ENCODE measurements around the gene SMARCA2.
"Not testable (repeated sequence)": the region's sequence is repeated elsewhere in the genome, so short reads cannot be mapped to it uniquely, and the experiment has no call there.

SMARCA2 gene

GRCh38 chr9:2146700-2147099 lies 131.6 kb downstream of the SMARCA2 start:
- not testable (repeated sequence) for DNase-seq (ENCODE audit: low read depth)

DNA sequence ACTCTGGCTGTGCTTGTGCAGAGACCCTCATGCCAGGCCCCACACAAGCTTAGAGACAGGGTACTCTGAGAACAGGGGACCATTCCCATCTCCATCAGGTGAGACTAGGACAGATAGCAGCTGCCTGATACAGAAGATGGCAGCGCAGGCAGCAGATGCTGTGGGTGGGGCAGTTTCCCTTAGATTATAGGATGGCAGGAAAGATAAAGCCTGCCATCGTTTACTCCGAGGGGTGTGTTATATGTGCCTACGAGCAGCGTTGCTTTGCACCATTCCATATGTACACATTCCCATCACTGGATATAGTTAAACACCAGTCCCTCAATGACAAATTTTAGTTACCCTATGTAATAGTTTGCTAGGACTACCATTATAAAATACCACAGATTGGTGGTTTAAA lies 135.2 kb downstream of the SMARCA2 start:
- no peak for DNase-seq (ENCODE audit: low read depth)

GRCh38 chr9:2151171-2151570 lies 136.0 kb downstream of the SMARCA2 start:
- no peak for DNase-seq (ENCODE audit: low read depth)

DNA sequence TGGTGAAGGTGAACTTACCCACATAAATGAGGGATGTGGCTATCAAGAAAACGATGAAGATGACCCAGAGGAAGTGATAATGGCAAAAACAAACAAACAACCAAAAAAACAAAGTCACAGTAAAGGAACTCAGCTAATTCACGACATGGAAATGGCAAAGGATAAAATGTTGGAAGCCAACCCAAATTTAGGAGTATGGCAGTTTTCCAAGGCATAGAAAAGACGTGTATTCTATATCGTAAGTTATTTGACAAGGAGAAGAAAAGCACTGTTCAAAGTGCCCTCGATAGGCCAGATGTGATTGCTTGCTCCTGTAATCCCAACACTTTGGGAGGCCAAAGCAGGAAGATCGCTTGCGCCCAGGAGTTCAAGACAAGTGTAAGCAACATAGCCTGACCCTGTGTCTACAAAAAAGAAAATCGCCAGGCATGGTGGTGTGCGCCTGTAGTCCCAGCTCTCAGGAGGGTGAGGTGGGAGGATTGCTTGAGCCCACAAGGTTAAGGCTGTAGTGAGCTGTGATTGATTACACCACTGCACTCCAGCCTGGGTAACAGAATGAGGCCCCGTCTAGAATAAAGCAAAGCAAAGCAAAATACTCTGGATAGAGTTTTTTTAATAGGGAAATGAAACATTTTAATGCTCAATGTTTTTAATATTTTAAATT lies 138.0 kb downstream of the SMARCA2 start:
- DNase-seq (ENCODE audit: low read depth), result no peak

- DNase-seq (ENCODE audit: low read depth), result no peak
Measured at GRCh38 chr9:2153630-2154217, 138.6 kb downstream of the SMARCA2 start.

- DNase-seq (ENCODE audit: low read depth), result no peak
Measured at GRCh38 chr9:2154731-2155130, 139.6 kb downstream of the SMARCA2 start.

GRCh38 chr9:2155966-2156365 lies 140.8 kb downstream of the SMARCA2 start:
- no peak for DNase-seq (ENCODE audit: low read depth)

DNA sequence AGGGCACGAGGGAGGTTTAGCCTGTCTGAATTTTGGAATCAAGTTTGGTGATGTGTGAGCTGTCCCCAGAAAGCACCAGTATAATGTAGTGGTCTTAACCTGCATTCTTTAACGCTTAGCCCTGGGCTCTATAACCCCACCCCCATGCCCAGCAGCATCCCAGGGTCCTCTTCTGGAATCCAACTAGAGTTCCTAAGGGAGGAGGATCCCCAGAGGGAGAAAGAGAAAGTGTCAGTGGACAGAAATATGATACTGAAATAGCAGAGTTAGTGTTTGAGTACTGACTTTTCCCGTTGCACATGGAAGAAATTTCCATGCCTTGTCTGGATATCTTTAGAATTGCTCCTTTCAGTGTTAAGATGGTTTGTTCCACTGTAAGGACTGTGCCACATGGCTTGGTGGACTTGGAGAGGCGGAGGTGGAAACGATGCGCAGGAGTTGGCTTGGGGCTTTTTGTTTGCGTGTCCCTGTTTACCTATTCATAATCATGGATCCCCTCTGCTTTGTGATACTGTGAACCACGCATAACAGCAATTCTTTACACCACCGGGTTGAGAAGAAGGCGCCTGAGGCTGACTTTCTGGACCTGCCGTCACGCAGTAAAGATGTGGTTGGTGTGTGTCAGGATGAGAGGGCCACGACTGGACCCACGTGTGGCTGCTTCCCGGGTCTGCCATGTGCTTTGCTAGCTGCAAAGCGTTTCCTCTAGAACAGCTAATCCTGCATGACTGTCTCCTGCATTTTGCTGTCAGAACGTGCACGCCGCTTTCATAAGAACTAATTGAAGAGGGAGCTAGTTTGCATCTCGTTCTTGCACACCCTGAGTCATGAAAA lies 142.3 kb downstream of the SMARCA2 start:
- no peak for DNase-seq (ENCODE audit: low read depth)

- DNase-seq (ENCODE audit: low read depth), result peak; percentile 23
Measured at GRCh38 chr9:2158111-2158610, 143.0 kb downstream of the SMARCA2 start.

- no peak for DNase-seq (ENCODE audit: low read depth)
Measured at GRCh38 chr9:2158766-2159430, 143.8 kb downstream of the SMARCA2 start.

DNA sequence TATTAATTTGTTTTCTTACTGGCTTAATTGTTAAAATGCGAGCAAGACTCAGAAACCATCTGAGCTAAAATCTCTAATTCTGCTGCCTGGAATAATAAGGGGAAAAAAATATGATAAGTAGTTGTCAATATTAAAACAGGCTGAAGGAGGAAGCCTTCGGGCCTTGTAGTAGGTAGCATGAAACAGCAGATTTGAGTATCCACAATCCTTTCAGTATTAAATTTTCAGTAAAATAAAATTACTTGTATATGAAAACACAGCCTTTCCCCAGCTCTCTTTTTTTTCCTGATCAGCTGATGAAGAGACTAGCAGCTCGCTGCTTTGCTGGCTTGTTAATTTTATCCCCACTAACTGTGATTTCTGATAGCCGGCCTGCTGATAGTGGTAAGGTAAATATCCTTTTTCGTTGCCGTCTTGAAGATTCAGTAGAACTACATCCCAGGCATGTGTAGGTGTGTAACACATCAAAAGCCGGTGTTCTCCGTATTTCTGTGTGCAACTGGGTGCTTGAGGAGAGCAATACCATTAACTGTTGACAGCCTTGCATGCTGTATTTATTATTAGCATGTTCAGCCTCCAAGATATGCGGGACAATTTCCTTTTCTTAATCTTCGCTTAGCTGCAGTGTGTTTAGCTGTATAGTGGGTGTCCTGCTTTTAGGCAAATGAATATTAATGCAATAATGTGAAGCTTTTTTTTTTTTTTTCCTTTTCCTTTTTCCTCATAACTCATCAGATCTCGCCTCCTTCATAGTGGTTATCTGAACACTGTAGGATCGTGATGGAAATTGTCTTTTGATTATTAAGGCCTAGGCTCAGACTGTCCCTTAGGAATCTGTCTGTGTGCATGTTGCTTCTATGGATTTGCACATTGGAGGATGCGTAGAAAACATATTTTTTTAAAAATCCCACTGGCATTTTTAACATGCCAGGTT lies 144.6 kb downstream of the SMARCA2 start:
- DNase-seq (ENCODE audit: low read depth), result no peak

DNA sequence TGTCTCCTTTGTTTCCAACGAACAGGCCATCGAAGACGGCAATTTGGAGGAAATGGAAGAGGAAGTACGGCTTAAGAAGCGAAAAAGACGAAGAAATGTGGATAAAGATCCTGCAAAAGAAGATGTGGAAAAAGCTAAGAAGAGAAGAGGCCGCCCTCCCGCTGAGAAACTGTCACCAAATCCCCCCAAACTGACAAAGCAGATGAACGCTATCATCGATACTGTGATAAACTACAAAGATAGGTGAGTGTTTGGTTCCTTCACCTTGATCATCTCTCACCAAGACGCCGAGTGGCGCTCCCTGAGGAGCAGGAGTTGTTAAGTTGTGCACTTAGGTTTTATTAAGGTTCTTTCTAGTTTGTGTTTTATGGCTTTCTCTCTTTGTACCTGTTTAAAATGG lies 146.5 kb downstream of the SMARCA2 start:
- no peak for DNase-seq (ENCODE audit: low read depth)

GRCh38 chr9:2163231-2163885 lies 148.2 kb downstream of the SMARCA2 start:
- DNase-seq (ENCODE audit: low read depth), result no peak

DNA sequence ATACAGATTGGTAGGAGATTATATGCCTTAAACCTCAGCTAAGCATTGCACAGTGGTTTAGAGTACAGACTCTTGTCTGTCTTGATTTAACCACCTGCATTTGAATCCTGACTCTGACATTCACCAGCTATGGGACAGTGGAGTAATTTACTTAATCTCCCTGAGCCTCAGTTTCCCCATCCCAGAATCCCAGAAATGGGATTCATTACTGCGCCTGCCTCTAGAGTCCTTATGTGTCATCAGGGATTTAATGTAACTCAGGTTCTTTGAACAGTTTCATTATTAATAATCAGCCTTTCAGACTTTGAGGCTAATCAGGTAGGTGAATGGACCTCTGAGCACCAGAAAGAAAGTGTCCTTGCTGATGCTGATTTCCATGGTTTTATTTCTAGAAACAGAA lies 149.1 kb downstream of the SMARCA2 start:
- DNase-seq (ENCODE audit: low read depth), result no peak

GRCh38 chr9:2166203-2166602 lies 151.1 kb downstream of the SMARCA2 start:
- no peak for DNase-seq (ENCODE audit: low read depth)

- DNase-seq (ENCODE audit: low read depth), result no peak
Measured at GRCh38 chr9:2169035-2169434, 153.9 kb downstream of the SMARCA2 start.

DNA sequence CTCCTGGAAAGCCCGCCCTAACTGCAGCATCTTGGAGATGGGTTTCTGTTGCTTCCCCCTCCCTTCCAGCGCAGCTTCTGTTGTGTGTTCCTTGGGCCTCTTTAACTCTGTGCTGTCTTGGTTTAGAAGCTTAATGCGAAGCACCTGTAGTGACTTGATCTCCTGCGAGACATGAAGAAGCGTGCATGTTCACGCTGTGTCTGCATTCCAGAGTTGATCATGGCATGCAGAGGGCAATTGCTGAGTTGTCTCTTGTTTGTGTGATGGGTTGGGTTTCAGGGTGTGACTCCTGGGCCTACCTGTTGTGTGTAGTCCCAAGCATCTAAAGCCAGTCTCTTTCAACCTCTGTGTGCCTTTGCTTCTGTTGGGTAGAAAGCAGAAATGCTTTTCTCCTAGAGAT lies 155.6 kb downstream of the SMARCA2 start:
- no peak for DNase-seq (ENCODE audit: low read depth)

- DNase-seq (ENCODE audit: low read depth), result no peak
Measured at GRCh38 chr9:2173170-2173569, 158.0 kb downstream of the SMARCA2 start.

GRCh38 chr9:2173861-2174260 lies 158.7 kb downstream of the SMARCA2 start:
- DNase-seq (ENCODE audit: low read depth), result no peak

- DNase-seq (ENCODE audit: low read depth), result no peak
Measured at GRCh38 chr9:2174306-2174705, 159.2 kb downstream of the SMARCA2 start.

- no peak for DNase-seq (ENCODE audit: low read depth)
Measured at GRCh38 chr9:2174911-2175310, 159.8 kb downstream of the SMARCA2 start.
